ENCODE results near the gene FAM114A2. TPM values are rescaled to one million over a fixed set of nuclear protein-coding genes. Genes with fewer than 3 reads are reported as not detected.
"Not testable (repeated sequence)": the region's sequence is repeated elsewhere in the genome, so short reads cannot be mapped to it uniquely, and the experiment has no call there.

The FAM114A2 gene
- total RNA-seq, 1 donor from 2014 or later = 36.3 TPM

- DNase-seq (no peak), ATAC-seq (peak; percentile 56)
- intact Hi-C loops (cut with micrococcal nuclease) = no loop called here
Observed at GRCh38 chr5:154058055-154059038, 19.6 kb upstream of the FAM114A2 start.

- DNase-seq = no peak
- ATAC-seq = no peak
- intact Hi-C loops (cut with micrococcal nuclease) = no loop called here
Observed at GRCh38 chr5:154055201-154055600, 16.5 kb upstream of the FAM114A2 start.

- ATAC-seq (no peak), DNase-seq (no peak)
- intact Hi-C loops (cut with micrococcal nuclease) = no loop called here
Observed at GRCh38 chr5:154053468-154053867, 14.8 kb upstream of the FAM114A2 start.

- no peak for ATAC-seq
- intact Hi-C loops (cut with micrococcal nuclease) = no loop called here
- DNase-seq = no peak
Observed at GRCh38 chr5:154049636-154050035, 10.9 kb upstream of the FAM114A2 start.

- ATAC-seq (no peak), DNase-seq (no peak)
- intact Hi-C loops (cut with micrococcal nuclease) = no loop called here
Observed at GRCh38 chr5:154047324-154047723, 8.6 kb upstream of the FAM114A2 start.

- DNase-seq (no peak), ATAC-seq (no peak)
- intact Hi-C loops (cut with micrococcal nuclease) = no loop called here
Observed at GRCh38 chr5:154046486-154046885, 7.8 kb upstream of the FAM114A2 start.

GRCh38 chr5:154044581-154044980 lies 5.9 kb upstream of the FAM114A2 start:
- no peak for ATAC-seq
- no peak for DNase-seq
- intact Hi-C loops (cut with micrococcal nuclease) = no loop called here

- intact Hi-C loops (cut with micrococcal nuclease) = no loop called here
- ATAC-seq = no peak
- no peak for DNase-seq
Observed at GRCh38 chr5:154044099-154044498, 5.4 kb upstream of the FAM114A2 start.

GRCh38 chr5:154042766-154043165 lies 4.1 kb upstream of the FAM114A2 start:
- no peak for DNase-seq
- intact Hi-C loops (cut with micrococcal nuclease) = no loop called here
- no peak for ATAC-seq

GRCh38 chr5:154039458-154039829 lies 734 bp upstream of the FAM114A2 start:
- ATAC-seq (no peak), DNase-seq (no peak)
- intact Hi-C loops (cut with micrococcal nuclease) = no loop called here

- ATAC-seq (peak; percentile 41), DNase-seq (no peak)
- intact Hi-C loops (cut with micrococcal nuclease) = no loop called here
Observed at GRCh38 chr5:154038261-154038706, 426 bp downstream of the FAM114A2 start.

GRCh38 chr5:154034944-154035343 lies 3.8 kb downstream of the FAM114A2 start:
- no peak for DNase-seq
- intact Hi-C loops (cut with micrococcal nuclease) = no loop called here
- no peak for ATAC-seq

GRCh38 chr5:154031937-154032489 lies 6.7 kb downstream of the FAM114A2 start:
- intact Hi-C loops (cut with micrococcal nuclease) = no loop called here
- no peak for ATAC-seq
- DNase-seq = no peak

- ATAC-seq = no peak
- no peak for DNase-seq
- intact Hi-C loops (cut with micrococcal nuclease) = no loop called here
Observed at GRCh38 chr5:154025951-154026350, 12.8 kb downstream of the FAM114A2 start.

- intact Hi-C loops (cut with micrococcal nuclease) = not testable (repeated sequence)
Observed at GRCh38 chr5:154018919-154019318, 19.8 kb downstream of the FAM114A2 start.

GRCh38 chr5:154015071-154015693 lies 23.5 kb downstream of the FAM114A2 start:
- intact Hi-C loops (cut with micrococcal nuclease) = no loop called here
- DNase-seq (peak; percentile 61), ATAC-seq (peak; percentile 41)

More at GRCh38 chr5:154018919-154019318, 19.8 kb downstream of the FAM114A2 start:
- not testable (repeated sequence) for DNase-seq, ATAC-seq

GRCh38 chr5:154010660-154011059 lies 28.1 kb downstream of the FAM114A2 start:
- intact Hi-C loops (cut with micrococcal nuclease) = no loop called here
- DNase-seq = no peak
- peak; percentile 76 for ATAC-seq

GRCh38 chr5:154005648-154006047 lies 33.1 kb downstream of the FAM114A2 start:
- no peak for DNase-seq
- ATAC-seq = no peak
- intact Hi-C loops (cut with micrococcal nuclease) = no loop called here

GRCh38 chr5:154002511-154003020 lies 36.1 kb downstream of the FAM114A2 start:
- ATAC-seq = peak; percentile 50
- DNase-seq = no peak
- intact Hi-C loops (cut with micrococcal nuclease) = no loop called here

- DNase-seq (no peak), ATAC-seq (peak; percentile 95)
- intact Hi-C loops (cut with micrococcal nuclease) = no loop called here
Observed at GRCh38 chr5:154002093-154002492, 36.6 kb downstream of the FAM114A2 start.

Data from left ventricle myocardium superior (tissue), 1 donor.